Astrocyte of the spinal cord (primary cell): ENCODE data around the gene PLCH2.
"Not testable (repeated sequence)": the region's sequence is repeated elsewhere in the genome, so short reads cannot be mapped to it uniquely, and the experiment has no call there.

Experiments
- DNase-seq: peaks from one replicate; pipeline ENCODE4 v3.0.0; 2011; ENCODE audit warnings: low read depth, low spot score
- H3K4me3 ChIP-seq: 2 replicates; pipeline ENCODE4 v1.5.1; 2011; ENCODE audit warnings: low read depth, mild to moderate bottlenecking, low read length, moderate library complexity
- CTCF ChIP-seq: IDR thresholded peaks from 2 replicates; pipeline ENCODE4 v1.5.1; 2012; ENCODE audit warnings: low read depth, mild to moderate bottlenecking, low read length, inconsistent platforms
- in situ Hi-C: cut with HindIII; loops from 2 replicates; pipeline ENCODE4 v1.10.0; 2017; ENCODE audit warnings: low sequenced_read_pairs

PLCH2 gene

GRCh38 chr1:2546515-2547209 is 70.6 kb downstream of the PLCH2 start:
- peak overlapping the region; percentile 43 for H3K4me3 ChIP-seq
- in situ Hi-C loops: no loop called here
- DNase-seq: peak; percentile 70
- TF ChIP-seq CTCF: no peak

GRCh38 chr1:2547210-2548067 is 71.3 kb downstream of the PLCH2 start:
- no peak for TF ChIP-seq CTCF
- in situ Hi-C loops: no loop called here
- DNase-seq: no peak
- peak overlapping the region; percentile 43 for H3K4me3 ChIP-seq

GRCh38 chr1:2548068-2548589 is 72.0 kb downstream of the PLCH2 start:
- H3K4me3 ChIP-seq: no peak overlapping the region
- in situ Hi-C loops: no loop called here
- DNase-seq: peak; percentile 55
- TF ChIP-seq CTCF: peak; percentile 97

- in situ Hi-C loops, DNase-seq, H3K4me3 ChIP-seq: not testable (repeated sequence)
Observed at GRCh38 chr1:2549367-2550029, 73.4 kb downstream of the PLCH2 start.

- H3K4me3 ChIP-seq, DNase-seq, in situ Hi-C loops: not testable (repeated sequence)
Observed at GRCh38 chr1:2550309-2550861, 74.3 kb downstream of the PLCH2 start.

- DNase-seq, in situ Hi-C loops, H3K4me3 ChIP-seq: not testable (repeated sequence)
Observed at GRCh38 chr1:2551544-2551943, 75.5 kb downstream of the PLCH2 start.

- TF ChIP-seq CTCF: no peak
- DNase-seq: no peak
- no peak overlapping the region for H3K4me3 ChIP-seq
- in situ Hi-C loops: no loop called here
Observed at GRCh38 chr1:2552189-2552588, 76.1 kb downstream of the PLCH2 start.

- H3K4me3 ChIP-seq, in situ Hi-C loops, DNase-seq: not testable (repeated sequence)
Observed at GRCh38 chr1:2553076-2553475, 77.0 kb downstream of the PLCH2 start.
